Loucy (cell line): ENCODE results near the gene TPK1.

Experiments used
- CTCF ChIP-seq: fragments of 200-600 bp; sonication (generic); conservative IDR thresholded peaks from 2 replicates; pipeline ENCODE4 v1.5.1; 2014; ENCODE audit warnings: mild to moderate bottlenecking, antibody characterized with exemption, low read length
- EZH2phosphoT487 ChIP-seq: fragments of 200-600 bp; IDR thresholded peaks from 2 replicates; pipeline ENCODE4 v1.6.1; 2018; ENCODE audit warnings: antibody characterized with exemption, mild to moderate bottlenecking, moderate library complexity, borderline replicate concordance

DNA sequence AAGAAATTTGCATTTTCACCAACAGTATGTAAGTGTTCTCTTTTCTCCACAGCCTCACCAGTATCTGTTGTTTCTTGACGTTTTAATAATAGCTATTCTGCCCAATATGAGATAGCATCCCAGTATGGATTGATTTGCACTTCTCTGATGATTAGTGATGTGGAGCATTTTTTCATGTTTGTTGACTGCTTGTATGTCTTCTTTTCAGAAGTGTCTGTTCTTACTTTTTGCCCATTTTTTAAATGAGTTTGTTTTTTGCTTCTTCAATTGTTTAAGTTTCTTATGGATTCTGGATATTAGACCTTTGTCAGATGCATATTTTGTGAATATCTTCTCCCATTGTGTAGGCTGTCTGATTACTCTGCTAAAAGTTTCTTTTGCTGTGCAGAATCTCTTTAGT is 12.2 kb upstream of the TPK1 start:
- TF ChIP-seq CTCF (no peak), EZH2phosphoT487 (no peak)
